ENCODE measurements around the gene ATG14. TPM values are rescaled to one million over a fixed set of nuclear protein-coding genes. Genes with fewer than 3 reads are reported as not detected.

ATG14 gene
- total and polyA plus RNA-seq, 2 donors from 2014 or later, result 5.2 to 13.3 TPM

- no peak for TF ChIP-seq CTCF (IDR thresholded peaks at IDR 0.05; ENCODE audit: borderline replicate concordance, extremely low read depth, insufficient read depth)
- intact Hi-C loops (cut with DNase I), result no loop called here
- Histone ChIP-seq H3K27ac (ENCODE audit: low read depth in 2 of 2, low read length in 2 of 2) (no peak overlapping the region), H3K4me3 (ENCODE audit: low read length in 3 of 3) (no peak overlapping the region), H3K9ac (ENCODE audit: low read length in 3 of 3) (no peak overlapping the region), H3K4me1 (ENCODE audit: control insufficient read depth in 2 of 3, insufficient read depth in 2 of 3, low read depth in 1 of 3, low read length in 3 of 3) (no peaks in the 10 kb centered on the region), H3K27me3 (ENCODE audit: control insufficient read depth, insufficient read depth, low read length) (no peaks in the 10 kb centered on the region), H3K9me3 (ENCODE audit: control insufficient read depth in 2 of 3, insufficient read depth in 1 of 3, low read length in 3 of 3) (no peaks in the 10 kb centered on the region), H3K36me3 (ENCODE audit: control insufficient read depth in 2 of 3, insufficient read depth in 3 of 3, low read length in 3 of 3) (peaks cover 6 to 15% (median 13%) of the 10 kb centered on the region in 3 donors)
- DNase-seq, result no peak
- no peak for FAIRE-seq
Observed at GRCh38 chr14:55372423-55372822, 39.2 kb downstream of the ATG14 start.

- Histone ChIP-seq H3K4me3 (ENCODE audit: low read length in 3 of 3) (no peak overlapping the region), H3K4me1 (ENCODE audit: control insufficient read depth in 2 of 3, insufficient read depth in 2 of 3, low read depth in 1 of 3, low read length in 3 of 3) (no peaks in the 10 kb centered on the region), H3K27ac (ENCODE audit: low read depth in 2 of 2, low read length in 2 of 2) (no peak overlapping the region), H3K36me3 (ENCODE audit: control insufficient read depth in 2 of 3, insufficient read depth in 3 of 3, low read length in 3 of 3) (peaks cover under 1 to 6% (median 5%) of the 10 kb centered on the region in 3 donors), H3K9ac (ENCODE audit: low read length in 3 of 3) (no peak overlapping the region), H3K27me3 (ENCODE audit: control insufficient read depth, insufficient read depth, low read length) (no peaks in the 10 kb centered on the region), H3K9me3 (ENCODE audit: control insufficient read depth in 2 of 3, insufficient read depth in 1 of 3, low read length in 3 of 3) (no peaks in the 10 kb centered on the region)
- intact Hi-C loops (cut with DNase I), result no loop called here
- FAIRE-seq (no peak), DNase-seq (no peak)
- no peak for TF ChIP-seq CTCF (IDR thresholded peaks at IDR 0.05; ENCODE audit: borderline replicate concordance, extremely low read depth, insufficient read depth)
Observed at GRCh38 chr14:55370883-55371455, 40.7 kb downstream of the ATG14 start.

- DNase-seq, result no peak
- TF ChIP-seq CTCF (IDR thresholded peaks at IDR 0.05; ENCODE audit: borderline replicate concordance, extremely low read depth, insufficient read depth), result no peak
- no peak overlapping the region for H3K27ac ChIP-seq (ENCODE audit: low read depth in 2 of 2, low read length in 2 of 2)
- no peaks in the 10 kb centered on the region for H3K9me3 ChIP-seq (ENCODE audit: control insufficient read depth in 2 of 3, insufficient read depth in 1 of 3, low read length in 3 of 3)
- no peak overlapping the region for H3K4me3 ChIP-seq (ENCODE audit: low read length in 3 of 3)
- no peaks in the 10 kb centered on the region for H3K4me1 ChIP-seq (ENCODE audit: control insufficient read depth in 2 of 3, insufficient read depth in 2 of 3, low read depth in 1 of 3, low read length in 3 of 3)
- H3K27me3 ChIP-seq (ENCODE audit: control insufficient read depth, insufficient read depth, low read length), result no peaks in the 10 kb centered on the region
- peaks cover 0 to 5% (median 4%) of the 10 kb centered on the region in 3 donors for H3K36me3 ChIP-seq (ENCODE audit: control insufficient read depth in 2 of 3, insufficient read depth in 3 of 3, low read length in 3 of 3)
- intact Hi-C loops (cut with DNase I), result no loop called here
- H3K9ac ChIP-seq (ENCODE audit: low read length in 3 of 3), result no peak overlapping the region
- no peak for FAIRE-seq
Observed at GRCh38 chr14:55366271-55366670, 45.4 kb downstream of the ATG14 start.

GRCh38 chr14:55361190-55361589, 50.4 kb downstream of the ATG14 start:
- DNase-seq (no peak), FAIRE-seq (no peak)
- Histone ChIP-seq H3K27ac (ENCODE audit: low read depth in 2 of 2, low read length in 2 of 2) (no peak overlapping the region), H3K9ac (ENCODE audit: low read length in 3 of 3) (no peak overlapping the region), H3K27me3 (ENCODE audit: control insufficient read depth, insufficient read depth, low read length) (no peaks in the 10 kb centered on the region), H3K4me3 (ENCODE audit: low read length in 3 of 3) (no peak overlapping the region), H3K9me3 (ENCODE audit: control insufficient read depth in 2 of 3, insufficient read depth in 1 of 3, low read length in 3 of 3) (no peaks in the 10 kb centered on the region), H3K4me1 (ENCODE audit: control insufficient read depth in 2 of 3, insufficient read depth in 2 of 3, low read depth in 1 of 3, low read length in 3 of 3) (no peaks in the 10 kb centered on the region), H3K36me3 (ENCODE audit: control insufficient read depth in 2 of 3, insufficient read depth in 3 of 3, low read length in 3 of 3) (peaks cover 0 to 5% (median 2%) of the 10 kb centered on the region in 3 donors)
- intact Hi-C loops (cut with DNase I), result no loop called here
- no peak for TF ChIP-seq CTCF (IDR thresholded peaks at IDR 0.05; ENCODE audit: borderline replicate concordance, extremely low read depth, insufficient read depth)

All from kidney (tissue), 14 donors.